Mesenchymal stem cell (in vitro differentiated cells and primary cell): ENCODE results near the gene SOX10.
A peak's percentile ranks its signal among the peaks of the same experiment; 100 is the strongest.

Experiments
- DNase-seq: peaks from one replicate; pipeline ENCODE4 v3.0.0-alpha.2; 2013
- H2AFZ ChIP-seq: one replicate; pipeline ENCODE4 v1.6.1; 2013; ENCODE audit warnings: low read depth, mild to moderate bottlenecking, control low read depth, inconsistent platforms, low read length, moderate library complexity
- H2AK5ac ChIP-seq: 2 replicates; pipeline ENCODE4 v1.6.1; 2013; ENCODE audit warnings: low read length, moderate library complexity, mild to moderate bottlenecking, inconsistent platforms; ENCODE audit not compliant: severe bottlenecking
- H2BK120ac ChIP-seq: one replicate; pipeline ENCODE4 v1.6.1; 2013; ENCODE audit warnings: low read depth, mild to moderate bottlenecking, inconsistent platforms, low read length, moderate library complexity
- H2BK12ac ChIP-seq, 2 experiments: one replicate each; pipeline ENCODE4 v1.6.1; 2013; ENCODE audit warnings: inconsistent platforms in 2 of 2, low read length in 2 of 2, mild to moderate bottlenecking in 2 of 2, moderate library complexity in 2 of 2, control low read depth in 1 of 2
- H2BK15ac ChIP-seq: one replicate; pipeline ENCODE4 v1.6.1; 2013; ENCODE audit warnings: mild to moderate bottlenecking, low read depth, inconsistent platforms; ENCODE audit not compliant: poor library complexity, severe bottlenecking
- H2BK5ac ChIP-seq: 2 replicates; pipeline ENCODE4 v1.6.1; 2013; ENCODE audit warnings: low read depth, mild to moderate bottlenecking, low read length, control low read depth, inconsistent platforms; ENCODE audit not compliant: poor library complexity, severe bottlenecking
- H3K14ac ChIP-seq, 2 experiments: one replicate each; pipeline ENCODE4 v1.6.1; 2013; ENCODE audit warnings: inconsistent platforms in 2 of 2, low read length in 2 of 2, control low read depth in 1 of 2, mild to moderate bottlenecking in 1 of 2, moderate library complexity in 1 of 2
- H3K18ac ChIP-seq, 2 experiments: one replicate each; pipeline ENCODE4 v1.6.1; 2013; ENCODE audit warnings: inconsistent platforms in 2 of 2, low read length in 2 of 2, control low read depth in 1 of 2, low read depth in 1 of 2, mild to moderate bottlenecking in 1 of 2
- H3K23ac ChIP-seq, 2 experiments: one replicate each; pipeline ENCODE4 v1.6.1; 2013; ENCODE audit warnings: inconsistent platforms in 2 of 2, low read length in 2 of 2, mild to moderate bottlenecking in 2 of 2, moderate library complexity in 2 of 2, control low read depth in 1 of 2
- H3K27ac ChIP-seq: 2 replicates; pipeline ENCODE4 v1.5.1; 2013; ENCODE audit warnings: mild to moderate bottlenecking, moderate library complexity, low read length, control low read depth, inconsistent platforms; ENCODE audit not compliant: poor library complexity, severe bottlenecking
- H3K27me3 ChIP-seq, 2 experiments: 2 replicates each; pipeline versions ENCODE4 v1.6.1 to v1.7.0; 2013; ENCODE audit warnings: low read length in 2 of 2, mild to moderate bottlenecking in 2 of 2, moderate library complexity in 2 of 2, control low read depth in 1 of 2, inconsistent platforms in 1 of 2; ENCODE audit not compliant: control insufficient read depth in 1 of 2, insufficient read depth in 1 of 2
- H3K36me3 ChIP-seq, 2 experiments: 2 replicates each; pipeline versions ENCODE4 v1.6.1 to v1.7.0; 2013; ENCODE audit warnings: low read length in 2 of 2, control low read depth in 1 of 2, inconsistent platforms in 1 of 2, low read depth in 1 of 2, mild to moderate bottlenecking in 1 of 2; ENCODE audit not compliant: insufficient read depth in 2 of 2, control insufficient read depth in 1 of 2
- H3K4ac ChIP-seq, 2 experiments: one replicate each; pipeline ENCODE4 v1.6.1; 2013; ENCODE audit warnings: inconsistent platforms in 2 of 2, low read length in 2 of 2, mild to moderate bottlenecking in 2 of 2, moderate library complexity in 2 of 2, control low read depth in 1 of 2, low read depth in 1 of 2
- H3K4me1 ChIP-seq: 2 replicates; pipeline ENCODE4 v1.6.1; 2013; ENCODE audit warnings: low read depth, low read length, control low read depth; ENCODE audit not compliant: control insufficient read depth, insufficient read depth
- H3K4me2 ChIP-seq: 2 replicates; pipeline ENCODE4 v1.6.1; 2013; ENCODE audit warnings: low read length, mild to moderate bottlenecking, inconsistent platforms; ENCODE audit not compliant: poor library complexity, severe bottlenecking
- H3K4me3 ChIP-seq, 2 experiments: 2 replicates each; pipeline versions ENCODE4 v1.5.1 to v1.7.0; 2013; ENCODE audit warnings: low read length in 2 of 2, mild to moderate bottlenecking in 2 of 2, control low read depth in 1 of 2, low read depth in 1 of 2; ENCODE audit not compliant: insufficient read depth in 1 of 2
- H3K79me1 ChIP-seq: replicated peaks from 2 replicates; pipeline ENCODE4 v1.6.1; 2013; ENCODE audit warnings: mild to moderate bottlenecking, control low read depth, low read length, inconsistent platforms; ENCODE audit not compliant: poor library complexity, severe bottlenecking
- H3K9ac ChIP-seq: 2 replicates; pipeline ENCODE4 v1.7.0; 2013; ENCODE audit warnings: mild to moderate bottlenecking, low read length, moderate library complexity
- H3K9me3 ChIP-seq: 2 replicates; pipeline ENCODE4 v1.7.0; 2013; ENCODE audit warnings: mild to moderate bottlenecking, low read length; ENCODE audit not compliant: control insufficient read depth
- H4K8ac ChIP-seq: one replicate; pipeline ENCODE4 v1.6.1; 2013; ENCODE audit warnings: inconsistent platforms, mild to moderate bottlenecking, low read length, moderate library complexity
- H4K91ac ChIP-seq: one replicate; pipeline ENCODE4 v1.6.1; 2013; ENCODE audit warnings: mild to moderate bottlenecking, low read length, inconsistent platforms
- WGBS: methylation state at CpG from one replicate; pipeline ENCODE4 v1.1.7; 2013; ENCODE audit warnings: mixed read lengths; 5-methylcytosine and 5-hydroxymethylcytosine counted together

The SOX10 gene

GRCh38 chr22:37996079-37996478, 11.7 kb upstream of the SOX10 start:
- no peak for DNase-seq
- Histone ChIP-seq H3K27me3 (peaks cover 20 to 35% of the 10 kb centered on the region in 2 experiments), H3K14ac (no peak overlapping the region), H3K9ac (no peak overlapping the region), H3K4me1 (peaks cover 11% of the 10 kb centered on the region), H3K4ac (no peak overlapping the region), H2AK5ac (no peak overlapping the region), H3K79me1 (no peaks in the 10 kb centered on the region), H3K23ac (no peak overlapping the region), H2BK12ac (no peak overlapping the region), H2BK120ac (no peak overlapping the region), H2AFZ (no peak overlapping the region), H4K8ac (peak overlapping the region; percentile 4), H3K36me3 (no peaks in the 10 kb centered on the region), H3K4me3 (no peak overlapping the region), H3K4me2 (no peak overlapping the region), H3K18ac (no peak overlapping the region), H3K9me3 (no peaks in the 10 kb centered on the region), H2BK15ac (no peak overlapping the region), H4K91ac (no peak overlapping the region), H2BK5ac (no peak overlapping the region), H3K27ac (no peak overlapping the region)
- 100% methylated on average over 3 of the region's 4 CpGs for WGBS

GRCh38 chr22:37995460-37995859, 11.1 kb upstream of the SOX10 start:
- Histone ChIP-seq H3K23ac (no peak overlapping the region), H3K27ac (no peak overlapping the region), H3K27me3 (peaks cover 18 to 35% of the 10 kb centered on the region in 2 experiments), H3K4me2 (no peak overlapping the region), H3K9ac (no peak overlapping the region), H4K8ac (no peak overlapping the region), H2AFZ (no peak overlapping the region), H3K4me3 (no peak overlapping the region), H3K4me1 (peaks cover 11% of the 10 kb centered on the region), H3K14ac (no peak overlapping the region), H3K4ac (no peak overlapping the region), H3K79me1 (no peaks in the 10 kb centered on the region), H2BK12ac (no peak overlapping the region), H2AK5ac (no peak overlapping the region), H4K91ac (no peak overlapping the region), H2BK5ac (no peak overlapping the region), H2BK15ac (no peak overlapping the region), H3K9me3 (no peaks in the 10 kb centered on the region), H2BK120ac (no peak overlapping the region), H3K36me3 (no peaks in the 10 kb centered on the region), H3K18ac (no peak overlapping the region)
- DNase-seq, result no peak
- WGBS, result 71% methylated on average over 2 of the region's 4 CpGs

DNA sequence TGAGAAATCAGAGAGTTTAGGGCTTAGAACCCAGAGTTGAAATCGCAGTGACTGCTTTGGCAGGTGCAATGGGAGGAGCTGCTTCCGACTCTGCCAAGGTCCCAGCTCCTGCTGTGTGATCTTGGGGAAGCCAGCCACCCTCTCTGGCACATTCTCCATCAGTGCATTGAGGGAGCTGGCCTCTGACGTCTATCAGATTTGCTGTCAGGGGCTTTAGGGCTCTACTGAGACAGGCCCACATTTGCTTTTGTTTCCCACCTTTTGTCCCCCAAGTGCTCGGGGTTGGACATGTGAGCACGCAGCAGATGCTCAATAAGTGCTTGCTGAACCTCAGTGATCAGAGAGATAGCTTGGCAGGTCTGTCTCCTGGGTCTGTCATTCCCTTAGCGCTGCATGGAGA, 10.6 kb upstream of the SOX10 start:
- Histone ChIP-seq H3K36me3 (no peaks in the 10 kb centered on the region), H2BK15ac (no peak overlapping the region), H3K4me3 (no peak overlapping the region), H3K14ac (no peak overlapping the region), H3K4ac (no peak overlapping the region), H4K91ac (no peak overlapping the region), H3K79me1 (no peaks in the 10 kb centered on the region), H3K9me3 (no peaks in the 10 kb centered on the region), H3K9ac (no peak overlapping the region), H3K4me2 (no peak overlapping the region), H2AK5ac (no peak overlapping the region), H2AFZ (no peak overlapping the region), H2BK12ac (no peak overlapping the region), H2BK120ac (no peak overlapping the region), H3K4me1 (peaks cover 10% of the 10 kb centered on the region), H3K27ac (no peak overlapping the region), H4K8ac (no peak overlapping the region), H3K18ac (no peak overlapping the region), H2BK5ac (no peak overlapping the region), H3K27me3 (peaks cover 18 to 35% of the 10 kb centered on the region in 2 experiments), H3K23ac (no peak overlapping the region)
- no peak for DNase-seq
- 84% methylated on average over 6 of the region's 6 CpGs for WGBS

DNA sequence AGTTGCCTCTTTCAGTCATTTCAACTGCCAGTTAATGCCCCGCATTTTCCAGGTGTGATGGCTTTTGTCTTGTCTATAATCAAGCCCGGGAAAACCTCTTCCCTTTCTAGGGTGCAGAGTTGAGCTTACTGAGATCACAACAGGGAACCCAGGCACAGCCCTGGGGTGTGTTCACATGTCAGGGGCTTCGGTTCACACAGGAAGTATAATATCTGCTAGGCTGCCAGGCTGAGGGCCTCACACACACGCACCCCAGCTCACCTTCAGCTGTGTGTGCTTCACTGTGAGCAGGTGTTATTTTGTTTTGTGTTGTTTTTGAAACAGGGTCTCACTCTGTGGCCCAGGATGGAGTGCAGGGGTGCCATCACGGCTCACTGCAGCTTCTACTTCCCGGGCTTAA, 9.7 kb upstream of the SOX10 start:
- Histone ChIP-seq H3K9me3 (no peaks in the 10 kb centered on the region), H3K9ac (no peak overlapping the region), H2AK5ac (no peak overlapping the region), H3K23ac (no peak overlapping the region), H3K4me3 (no peak overlapping the region), H3K27ac (no peak overlapping the region), H2BK120ac (no peak overlapping the region), H3K4me1 (peaks cover 2% of the 10 kb centered on the region), H3K4ac (no peak overlapping the region), H4K8ac (no peak overlapping the region), H3K79me1 (no peaks in the 10 kb centered on the region), H3K18ac (no peak overlapping the region), H3K27me3 (peaks cover 18 to 35% of the 10 kb centered on the region in 2 experiments), H3K36me3 (no peaks in the 10 kb centered on the region), H4K91ac (no peak overlapping the region), H3K4me2 (no peak overlapping the region), H2AFZ (no peak overlapping the region), H2BK15ac (no peak overlapping the region), H2BK12ac (no peak overlapping the region), H3K14ac (no peak overlapping the region), H2BK5ac (no peak overlapping the region)
- 95% methylated on average over 4 of the region's 6 CpGs for WGBS
- DNase-seq, result no peak
